K562 (cell line): ENCODE measurements around the gene ZSWIM2. TPM values are rescaled to one million over a fixed set of nuclear protein-coding genes. Genes with fewer than 3 reads are reported as not detected.

Experiments
- ATAC-seq: fragments of 200-7000 bp; cut with Tn5 transposase; 3 replicates; pipeline ENCODE4 v1.9.1; 2020; ENCODE audit warnings: moderate library complexity
- BruUV-seq: library from RNA; stranded (reverse); fragments of 400-500 nt; replicated peaks from 2 replicates; lab custom pipeline; 2021; lab: Mats Ljungman, UMichigan
- CTCF ChIA-PET: fragments of 300-600 bp; formaldehyde crosslinking; extraction: SDS; loops from one replicate; lab custom pipeline; 2021; ENCODE audit warnings: low intra/inter-chr PET ratio; lab: Yijun Ruan, JAX
- POLR2A ChIA-PET: fragments of 300-600, 350-650 bp; sonication (Branson Sonifier 250); formaldehyde crosslinking; extraction: SDS; loops from one replicate; lab custom pipeline; 2021; ENCODE audit warnings: antibody characterized with exemption, inconsistent platforms; lab: Yijun Ruan, JAX
- DNase-seq, 4 experiments: peaks; one replicate each; pipeline versions ENCODE4 v3.0.0 to v3.0.0-alpha.2; 2011 to 2018; ENCODE audit warnings: low spot score in 3 of 4, mixed read lengths in 3 of 4; ENCODE audit errors: extremely low read depth in 1 of 4
- FAIRE-seq: peaks from 2 replicates; lab custom pipeline; 2011; peaks lifted over from hg19 to GRCh38; lab: Jason Lieb, UNC
- H2AFZ ChIP-seq: 2 replicates; pipeline ENCODE4 v1.6.0; 2011; ENCODE audit warnings: low read depth, low read length, control low read depth, inconsistent platforms
- H3K27ac ChIP-seq: fragments of 200-600 bp; 3 replicates; pipeline ENCODE4 v1.8.0; 2011; ENCODE audit warnings: low read depth, mild to moderate bottlenecking, control low read depth, inconsistent platforms, low read length, moderate library complexity, mixed read lengths; ENCODE audit errors: extremely low read depth
- H3K27me3 ChIP-seq, 2 experiments: fragments of 300-600 bp in 1 of 2; 2 replicates in 1 of 2; 3 replicates in 1 of 2; pipeline versions ENCODE4 v1.6.0 to v1.8.0; 2011; ENCODE audit warnings: inconsistent platforms in 2 of 2, low read length in 2 of 2, mild to moderate bottlenecking in 1 of 2, mixed read lengths in 1 of 2, moderate library complexity in 1 of 2; ENCODE audit not compliant: control insufficient read depth in 2 of 2, insufficient read depth in 2 of 2
- H3K36me3 ChIP-seq: fragments of 300-600 bp; 3 replicates; pipeline ENCODE4 v1.8.0; 2011; ENCODE audit warnings: mild to moderate bottlenecking, low read length, inconsistent platforms; ENCODE audit not compliant: control insufficient read depth, insufficient read depth
- H3K4me1 ChIP-seq, 2 experiments: fragments of 200-600 bp in 1 of 2; replicated peaks in 1 of 2; 2 replicates in 1 of 2; 3 replicates in 1 of 2; pipeline versions ENCODE4 v1.5.1 to v1.8.0; 2011; ENCODE audit warnings: inconsistent platforms in 2 of 2, low read length in 2 of 2, mild to moderate bottlenecking in 1 of 2, mixed read lengths in 1 of 2, moderate library complexity in 1 of 2; ENCODE audit not compliant: control insufficient read depth in 2 of 2, insufficient read depth in 2 of 2
- H3K4me2 ChIP-seq: 2 replicates; pipeline ENCODE4 v1.6.1; 2011; ENCODE audit warnings: low read length, control low read depth, inconsistent platforms, mixed read lengths; ENCODE audit not compliant: insufficient read depth
- H3K4me3 ChIP-seq: fragments of 200-600 bp; sonication (generic), shearing (Covaris generic); 2 replicates; pipeline ENCODE4 v1.5.1; 2016; ENCODE audit warnings: control low read depth, inconsistent platforms
- H3K79me2 ChIP-seq: fragments of 200-600 bp; 3 replicates; pipeline ENCODE4 v1.8.0; 2011; ENCODE audit warnings: low read length, inconsistent platforms; ENCODE audit not compliant: control insufficient read depth, insufficient read depth
- H3K9ac ChIP-seq, 2 experiments: 2 replicates each; pipeline versions ENCODE4 v1.6.0 to v1.6.1; 2011; ENCODE audit warnings: low read depth in 2 of 2, low read length in 2 of 2, control low read depth in 1 of 2, inconsistent platforms in 1 of 2, mild to moderate bottlenecking in 1 of 2, mixed read lengths in 1 of 2; ENCODE audit not compliant: insufficient read depth in 1 of 2
- H3K9me1 ChIP-seq: one replicate; pipeline ENCODE4 v1.6.0; 2011; ENCODE audit warnings: inconsistent platforms, mild to moderate bottlenecking, low read length, moderate library complexity; ENCODE audit not compliant: control insufficient read depth, insufficient read depth
- H3K9me3 ChIP-seq: replicated peaks from 2 replicates; pipeline ENCODE4 v1.5.1; 2011; ENCODE audit warnings: low read depth, low read length, inconsistent platforms; ENCODE audit not compliant: control insufficient read depth, insufficient read depth
- H4K20me1 ChIP-seq: replicated peaks from 2 replicates; pipeline ENCODE4 v1.6.1; 2011; ENCODE audit warnings: low read length, inconsistent platforms, mixed read lengths; ENCODE audit not compliant: control insufficient read depth, insufficient read depth
- RAD21 ChIP-seq, 2 experiments: fragments of 250-450 bp in 1 of 2; fragments of 450-650 bp in 1 of 2; sonication (Bioruptor Pico) in 1 of 2; formaldehyde crosslinking in 1 of 2; IDR thresholded peaks in 1 of 2; conservative IDR thresholded peaks in 1 of 2; 2 replicates each; pipeline versions ENCODE4 v1.4.0 to v1.8.0; 2020 to 2022; ENCODE audit warnings: mild to moderate bottlenecking in 2 of 2, moderate library complexity in 1 of 2
- WGBS: fragments of 100-300 bp; shearing (Covaris generic); methylation state at CpG from one replicate; pipeline ENCODE4 v1.1.6; 2016; ENCODE audit warnings: low coverage, mixed read lengths; ENCODE audit not compliant: insufficient coverage; ENCODE audit errors: missing lambda C conversion rate; 5-methylcytosine and 5-hydroxymethylcytosine counted together
- in situ Hi-C: fragments of 300-500 bp; cut with MboI; formaldehyde crosslinking; loops from 4 replicates; pipeline ENCODE4 v1.15.0; 2018; ENCODE audit warnings: inconsistent platforms, mixed read lengths
- intact Hi-C: fragments of 100-400 bp; cut with micrococcal nuclease; formaldehyde crosslinking; loops from 2 replicates; pipeline ENCODE4 v1.14.2; 2022
- polyA plus RNA-seq, 8 experiments: library from polyadenylated mRNA; depleted of rRNA in 4 of 8; stranded (reverse) in 5 of 8; unstranded in 3 of 8; fragments of >200 nt; fragmentation: Nextera tagmentation in 2 of 8; fragmentation: Illumina TruSeq in 1 of 8; extraction: Ambion mirVana in 2 of 8; extraction: Trizol in 1 of 8; gene quantifications; 2 replicates each; pipeline versions ENCODE4 v1.2.1 to v1.2.3, GENCODE V29; 2011 to 2014; ENCODE audit warnings: inconsistent platforms in 1 of 8, missing spikeins in 1 of 8
- total RNA-seq, 7 experiments: library from RNA; depleted of rRNA in 6 of 7; stranded (reverse); fragments of >200 nt in 6 of 7; fragmentation: Illumina TruSeq in 2 of 7; extraction: Trizol in 2 of 7; gene quantifications; 2 replicates each; pipeline versions ENCODE4 v1.2.1 to v1.2.3, GENCODE V29; 2011 to 2021; ENCODE audit warnings: low replicate concordance in 1 of 7
- TF ChIP-seq, protein P1 (sequence below), 3 experiments: IDR thresholded peaks in 2 of 3; conservative IDR thresholded peaks in 1 of 3; 2 replicates each; pipeline ENCODE4 v1.5.1; 2011 to 2012; ENCODE audit warnings: low read length in 3 of 3, mild to moderate bottlenecking in 3 of 3, control low read depth in 2 of 3, improper control_type of control experiment in 1 of 3, inconsistent platforms in 1 of 3, low read depth in 1 of 3, mixed read lengths in 1 of 3, moderate library complexity in 1 of 3; ENCODE audit not compliant: insufficient read depth in 2 of 3
- TF ChIP-seq, protein P2 (sequence below): fragments of 250-450 bp; sonication (Bioruptor Pico); IDR thresholded peaks from 2 replicates; pipeline ENCODE4 v1.5.0; 2021; ENCODE audit warnings: mild to moderate bottlenecking, moderate library complexity

Gene ZSWIM2
- total and polyA plus RNA-seq, 9 of the 15 experiments (the other 6 are each of a cell fraction or from before 2014, with no cell fraction given) = not detected

DNA sequence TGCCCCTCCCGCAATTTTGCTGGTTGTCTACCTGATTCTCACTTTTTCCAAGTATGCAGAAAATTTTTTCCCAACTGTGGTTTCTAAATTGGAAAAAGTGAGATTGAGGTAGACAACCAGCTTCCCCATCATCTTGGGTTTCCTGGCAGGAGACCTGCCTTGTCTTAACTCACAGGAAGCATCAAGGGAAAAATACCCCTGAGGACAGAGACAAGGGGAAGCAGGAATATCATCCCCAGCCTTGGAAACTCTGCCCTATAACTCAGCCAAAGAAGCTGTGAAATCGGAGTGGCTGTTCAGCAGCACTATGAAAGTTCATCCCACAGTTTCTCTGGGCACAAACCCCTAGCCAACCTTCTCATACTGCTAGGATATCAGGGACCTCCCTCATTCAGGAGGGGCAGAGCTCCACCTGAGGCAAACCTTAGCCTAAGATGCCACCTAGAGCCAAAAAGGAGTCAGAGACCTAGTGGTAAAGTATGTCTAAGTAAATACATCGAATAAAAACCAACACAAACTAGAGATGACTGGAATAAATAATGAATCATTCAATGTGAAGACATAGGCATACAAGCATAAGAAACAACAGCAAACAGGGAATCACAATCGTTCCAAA is 68.2 kb downstream of the ZSWIM2 start:
- FAIRE-seq = peak; percentile 72
- H3K27me3 ChIP-seq = no peaks in the 10 kb centered on the region
- TF ChIP-seq, protein P1, sequence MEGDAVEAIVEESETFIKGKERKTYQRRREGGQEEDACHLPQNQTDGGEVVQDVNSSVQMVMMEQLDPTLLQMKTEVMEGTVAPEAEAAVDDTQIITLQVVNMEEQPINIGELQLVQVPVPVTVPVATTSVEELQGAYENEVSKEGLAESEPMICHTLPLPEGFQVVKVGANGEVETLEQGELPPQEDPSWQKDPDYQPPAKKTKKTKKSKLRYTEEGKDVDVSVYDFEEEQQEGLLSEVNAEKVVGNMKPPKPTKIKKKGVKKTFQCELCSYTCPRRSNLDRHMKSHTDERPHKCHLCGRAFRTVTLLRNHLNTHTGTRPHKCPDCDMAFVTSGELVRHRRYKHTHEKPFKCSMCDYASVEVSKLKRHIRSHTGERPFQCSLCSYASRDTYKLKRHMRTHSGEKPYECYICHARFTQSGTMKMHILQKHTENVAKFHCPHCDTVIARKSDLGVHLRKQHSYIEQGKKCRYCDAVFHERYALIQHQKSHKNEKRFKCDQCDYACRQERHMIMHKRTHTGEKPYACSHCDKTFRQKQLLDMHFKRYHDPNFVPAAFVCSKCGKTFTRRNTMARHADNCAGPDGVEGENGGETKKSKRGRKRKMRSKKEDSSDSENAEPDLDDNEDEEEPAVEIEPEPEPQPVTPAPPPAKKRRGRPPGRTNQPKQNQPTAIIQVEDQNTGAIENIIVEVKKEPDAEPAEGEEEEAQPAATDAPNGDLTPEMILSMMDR (IDR thresholded peaks at IDR 0.05 in 2 of 3, conservative IDR thresholded peaks at IDR 0.05 in 1 of 3; ENCODE audit: insufficient read depth in 2 of 3, low read depth in 1 of 3, low read length in 3 of 3) = peak; percentile 20 to 31 (median 23); a peak in 2 of 6 replicates
- TF ChIP-seq, protein P2, sequence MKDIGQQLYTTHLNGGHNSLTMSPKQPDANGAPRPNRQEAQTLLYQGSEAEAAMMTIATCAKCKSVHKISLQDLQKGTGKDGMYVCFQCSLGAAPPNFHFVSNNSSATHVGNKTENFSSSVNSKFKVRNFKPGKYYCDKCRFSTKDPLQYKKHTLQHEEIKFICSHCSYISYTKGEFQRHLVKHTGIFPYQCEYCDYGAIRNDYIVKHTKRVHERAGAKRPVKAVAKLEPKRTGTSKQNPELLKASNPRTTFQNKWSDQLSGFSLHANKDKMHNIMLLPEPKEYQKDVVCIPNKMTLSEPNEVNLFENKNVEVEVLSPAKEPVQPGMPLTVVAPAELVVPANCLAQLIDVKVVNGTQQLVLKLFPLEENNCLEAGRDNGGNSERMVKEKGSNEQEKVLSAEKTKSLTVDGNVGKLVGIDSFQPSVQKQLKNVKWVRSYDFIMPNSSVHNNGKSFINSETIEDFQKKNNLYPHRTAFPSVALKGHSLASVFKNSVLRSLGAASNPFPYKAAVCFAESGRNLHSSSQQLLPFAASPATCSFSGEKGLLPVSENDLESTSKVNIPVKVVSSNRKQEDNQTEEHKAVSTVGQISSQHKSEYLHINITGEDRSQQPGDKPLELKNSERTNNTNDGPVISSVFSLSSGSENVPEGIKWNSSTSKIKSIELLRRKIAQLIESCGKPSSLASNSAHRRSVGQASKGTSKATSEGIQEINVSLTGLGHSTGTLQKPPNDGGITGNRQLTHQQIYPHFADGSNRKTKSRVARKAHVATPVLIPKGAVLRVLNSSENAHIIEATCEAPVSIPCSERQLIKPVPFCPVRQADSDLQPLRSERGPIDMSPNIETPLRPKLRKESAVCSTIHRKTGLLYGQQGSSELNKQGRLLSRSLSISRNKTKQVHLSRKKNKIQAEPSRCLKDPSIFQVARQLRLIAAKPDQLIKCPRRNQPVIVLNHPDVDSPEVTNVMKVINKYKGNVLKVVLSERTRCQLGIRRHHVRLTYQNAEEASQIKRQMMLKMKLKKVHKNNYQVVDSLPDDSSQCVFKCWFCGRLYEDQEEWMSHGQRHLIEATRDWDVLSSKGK (CRISPR knock-in tag) = no peak
- peak in 1 of 2 experiments; percentile 59; a peak in 2 of 4 replicates for TF ChIP-seq RAD21 (CRISPR knock-in tag; conservative IDR thresholded peaks at IDR 0.05 in 1 of 2, IDR thresholded peaks at IDR 0.05 in 1 of 2)
- TF ChIP-seq, all 486 proteins: peak for 2
- Histone ChIP-seq H3K27ac (no peak overlapping the region), H3K4me3 (no peak overlapping the region), H3K4me2 (no peak overlapping the region), H3K36me3 (no peaks in the 10 kb centered on the region), H3K9me1 (no peaks in the 10 kb centered on the region), H3K9ac (no peak overlapping the region), H3K79me2 (no peaks in the 10 kb centered on the region), H3K4me1 (no peaks in the 10 kb centered on the region), H3K9me3 (no peaks in the 10 kb centered on the region), H4K20me1 (no peaks in the 10 kb centered on the region), H2AFZ (no peak overlapping the region)
- POLR2A ChIA-PET = interaction anchor here (0.6 kb wide), 1 partner anchor 364 kb away, joined by 3 read pairs; no protein-coding TSS in a partner anchor
- ATAC-seq (peak; percentile 84), DNase-seq (peak in 1 of 4 experiments; percentile 17)
- in situ Hi-C loops (no loop called here), intact Hi-C loops (no loop called here)
- no TSS peak for BruUV-seq
- WGBS = 1% methylated on average over 4 of the region's 4 CpGs
- CTCF ChIA-PET = no interaction called here

Other genes starting within 250 kb of the ZSWIM2 start
- gene FAM171B, start 155.1 kb downstream of the ZSWIM2 start, total RNA-seq (2014; rRNA removed) = under 0.01 TPM in 1 of 2 replicates, not detected in the other
- gene FAM171B, start 155.1 kb downstream of the ZSWIM2 start, total RNA-seq (2014; rRNA removed; fragmentation: Illumina TruSeq; extraction: Trizol) = 0.04 and 0.13 TPM in 2 replicates
- 0.04 TPM in 2 replicates for gene FAM171B, start 155.1 kb downstream of the ZSWIM2 start, total RNA-seq (2015; rRNA removed; fragmentation: Illumina TruSeq; extraction: Trizol)
- gene FAM171B, start 155.1 kb downstream of the ZSWIM2 start, total RNA-seq (2021) = 0.07 TPM in 1 of 2 replicates, not detected in the other
- gene FAM171B, start 155.1 kb downstream of the ZSWIM2 start, polyA plus RNA-seq (2011; rRNA removed) = not detected in 2 replicates
- gene FAM171B, start 155.1 kb downstream of the ZSWIM2 start, polyA plus RNA-seq (2014; fragmentation: Illumina TruSeq; extraction: Trizol) = 0.04 TPM in 1 of 2 replicates, not detected in the other
- gene FAM171B, start 155.1 kb downstream of the ZSWIM2 start, polyA plus RNA-seq (2014; fragmentation: Nextera tagmentation; extraction: Ambion mirVana) = under 1 TPM; 0.01 to 0.03 TPM
- 0.05 TPM in 1 of 2 replicates, not detected in the other for gene FAM171B, start 155.1 kb downstream of the ZSWIM2 start, polyA plus RNA-seq (2014; rRNA removed)